EH (cell line): ENCODE results near the gene LIF.
A peak's percentile ranks its signal among the peaks of the same experiment; 100 is the strongest.

Experiments
- DNase-seq: peaks from one replicate; pipeline ENCODE4 v3.0.0-alpha.2; 2015; ENCODE audit warnings: low read depth

LIF gene

DNA sequence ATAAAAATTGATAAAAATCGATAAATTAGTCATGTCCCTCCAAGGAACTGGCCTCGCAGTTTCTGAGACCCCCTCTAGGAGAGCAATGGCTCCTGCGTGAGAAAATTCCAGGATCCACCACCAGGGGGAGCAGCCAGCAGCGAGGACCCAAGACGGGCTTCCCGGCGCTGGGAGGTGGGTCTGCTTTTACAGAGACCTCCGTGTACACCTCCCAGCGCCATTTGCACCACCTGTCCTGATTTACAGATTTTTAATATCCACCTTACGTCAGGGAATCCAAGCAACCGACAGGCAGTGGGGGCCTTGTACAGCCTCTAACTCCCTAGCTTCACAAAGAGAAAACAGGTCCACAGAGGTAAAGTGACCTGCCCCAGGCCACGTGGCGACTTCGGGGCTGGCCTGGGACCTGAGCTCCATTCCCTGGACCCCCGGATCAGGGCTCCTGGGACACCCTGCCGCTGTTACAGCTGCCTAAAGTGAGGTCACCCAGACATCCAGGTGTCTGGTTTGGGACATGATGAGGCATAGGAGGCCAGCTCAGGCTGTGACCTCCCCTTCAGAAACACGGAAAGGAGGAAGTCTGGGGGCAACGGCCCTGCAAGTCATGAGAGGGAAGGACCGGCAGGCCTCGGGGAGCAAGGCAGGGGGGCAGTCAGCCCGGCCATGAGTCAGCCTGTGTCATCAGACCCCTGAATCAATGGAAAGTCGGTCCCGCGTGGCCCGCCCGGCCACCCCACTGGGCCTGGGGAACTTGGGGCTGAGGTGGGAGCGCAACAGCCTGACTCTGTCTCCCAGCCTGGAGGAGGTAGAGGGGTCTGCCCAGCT lies 16.6 kb upstream of the LIF start:
- DNase-seq = peak; percentile 63

DNA sequence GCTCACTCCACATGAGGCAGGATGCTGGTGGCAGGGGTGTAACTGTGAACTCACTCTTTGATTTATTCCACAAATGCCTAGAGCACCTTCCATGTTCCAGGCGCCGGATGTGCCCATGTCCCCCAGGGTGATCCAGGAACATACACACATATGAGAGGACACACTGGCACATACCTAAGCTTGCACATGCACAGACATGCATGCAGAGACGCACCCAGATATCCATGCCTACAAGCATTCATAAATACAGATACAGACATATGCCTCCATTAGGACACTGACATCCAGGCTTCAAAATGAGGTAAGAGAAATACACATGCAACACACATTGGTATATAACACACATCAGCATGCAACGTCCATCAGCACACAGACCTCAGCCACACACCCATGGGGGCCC lies 15.6 kb upstream of the LIF start:
- DNase-seq = no peak

DNA sequence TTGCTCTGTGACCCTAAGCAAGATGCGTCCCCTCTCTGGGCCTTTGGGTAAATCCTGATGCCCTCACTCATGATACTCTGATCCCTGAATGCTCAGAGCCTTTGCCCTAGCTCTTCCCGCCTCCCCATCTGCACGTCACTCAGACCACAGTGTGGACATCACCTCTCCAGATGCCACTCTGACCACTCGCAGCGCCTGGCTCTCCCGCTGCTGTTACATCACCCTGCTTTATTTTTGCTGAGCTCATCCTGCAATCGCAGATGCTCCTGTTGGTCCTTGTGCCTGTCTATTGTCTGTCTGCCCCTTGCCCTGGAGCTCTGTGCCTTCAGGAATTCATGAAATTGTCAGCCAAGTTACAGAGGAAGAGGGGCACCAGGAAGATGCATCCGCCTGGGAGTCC lies 14.6 kb upstream of the LIF start:
- DNase-seq = no peak

DNA sequence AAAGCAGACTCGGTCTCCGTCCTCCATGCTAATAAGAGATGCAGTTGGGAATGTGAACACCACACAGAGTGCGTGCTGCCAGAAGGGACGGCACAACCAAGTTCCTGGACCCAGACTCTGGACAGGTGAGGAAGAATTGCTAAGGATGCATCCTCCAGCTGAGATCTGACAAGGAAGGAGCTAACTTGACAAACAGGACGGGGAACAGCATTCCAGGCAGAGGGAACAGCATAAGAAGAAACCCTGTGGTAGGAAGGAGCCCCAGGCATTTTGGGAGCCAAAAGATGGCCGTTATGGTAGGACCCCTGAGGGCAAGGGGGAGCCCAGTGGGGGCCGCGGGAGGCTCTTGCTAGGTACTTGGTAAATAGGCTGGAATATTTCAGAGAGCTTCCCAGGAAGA lies 14.1 kb upstream of the LIF start:
- no peak for DNase-seq

DNA sequence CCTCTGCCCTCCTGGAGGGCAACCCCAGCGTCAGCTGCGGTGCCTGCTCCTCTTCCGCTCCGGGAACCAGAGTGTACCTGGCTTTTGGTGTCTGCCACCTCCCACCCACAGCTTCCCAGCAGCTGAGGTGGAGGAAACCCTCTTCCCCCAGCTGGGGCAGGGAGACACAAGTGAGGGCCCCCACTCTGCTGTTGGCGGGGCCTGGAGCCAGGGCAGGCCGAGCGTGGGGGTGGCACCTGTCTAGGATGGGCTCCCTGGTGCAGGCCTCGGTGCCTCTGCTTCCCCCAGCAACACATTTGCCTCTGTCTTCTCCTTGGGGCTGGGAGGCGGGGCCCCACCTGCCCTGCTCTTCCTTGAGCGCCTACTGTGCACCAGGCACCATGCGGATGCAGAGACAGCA lies 13.7 kb upstream of the LIF start:
- no peak for DNase-seq

DNA sequence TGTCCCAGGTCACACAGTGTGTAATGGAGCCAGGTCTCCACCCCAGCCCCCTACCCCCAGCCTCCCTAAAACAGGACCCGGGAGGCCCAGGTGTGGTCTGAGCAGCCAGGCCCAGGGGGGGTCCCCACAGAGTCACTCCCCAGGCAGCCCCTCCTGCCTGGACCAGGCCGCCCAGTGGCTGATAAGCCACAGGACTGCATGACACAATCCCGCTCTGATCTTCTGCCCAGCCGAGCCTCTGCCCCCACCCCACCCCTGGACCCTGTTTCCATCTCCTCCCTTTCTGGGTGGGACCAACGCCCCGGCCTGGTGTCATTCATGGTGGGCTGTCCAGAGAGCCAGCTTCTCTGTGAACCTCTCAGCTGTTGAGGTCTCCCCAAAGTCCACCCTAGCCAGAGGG lies 7.8 kb upstream of the LIF start:
- DNase-seq = no peak

DNA sequence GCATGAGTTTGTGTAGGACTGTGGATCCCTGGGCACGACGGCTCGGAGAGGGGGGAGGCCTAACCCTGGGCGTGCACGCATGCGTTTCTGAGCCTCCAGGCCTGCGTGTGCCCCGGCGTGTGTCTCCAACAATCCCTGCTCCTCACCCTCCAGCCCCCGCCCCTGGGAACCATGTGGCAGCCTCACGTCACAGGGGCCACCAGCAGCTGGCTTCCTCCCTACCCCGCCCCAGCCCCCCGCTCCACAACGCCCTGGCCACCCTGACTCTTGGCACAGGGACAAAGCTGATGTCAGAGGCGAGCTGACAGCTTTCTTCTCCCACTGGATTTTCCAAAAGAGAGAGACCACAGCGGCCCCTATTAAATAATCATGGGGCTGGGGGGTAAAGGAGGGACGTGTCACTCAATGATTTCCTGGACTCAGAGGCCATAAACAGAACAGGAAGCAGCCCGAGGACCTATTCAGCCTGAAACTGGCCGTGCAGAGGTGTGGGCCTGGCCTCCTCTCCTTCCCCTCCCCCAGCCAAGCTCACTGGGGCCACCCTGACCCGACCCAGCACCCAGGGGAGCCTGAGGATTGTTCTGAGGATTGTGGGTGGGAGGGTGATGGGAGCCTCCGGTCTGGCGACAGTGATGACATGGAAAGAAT lies 6.8 kb upstream of the LIF start:
- DNase-seq = peak; percentile 41

DNA sequence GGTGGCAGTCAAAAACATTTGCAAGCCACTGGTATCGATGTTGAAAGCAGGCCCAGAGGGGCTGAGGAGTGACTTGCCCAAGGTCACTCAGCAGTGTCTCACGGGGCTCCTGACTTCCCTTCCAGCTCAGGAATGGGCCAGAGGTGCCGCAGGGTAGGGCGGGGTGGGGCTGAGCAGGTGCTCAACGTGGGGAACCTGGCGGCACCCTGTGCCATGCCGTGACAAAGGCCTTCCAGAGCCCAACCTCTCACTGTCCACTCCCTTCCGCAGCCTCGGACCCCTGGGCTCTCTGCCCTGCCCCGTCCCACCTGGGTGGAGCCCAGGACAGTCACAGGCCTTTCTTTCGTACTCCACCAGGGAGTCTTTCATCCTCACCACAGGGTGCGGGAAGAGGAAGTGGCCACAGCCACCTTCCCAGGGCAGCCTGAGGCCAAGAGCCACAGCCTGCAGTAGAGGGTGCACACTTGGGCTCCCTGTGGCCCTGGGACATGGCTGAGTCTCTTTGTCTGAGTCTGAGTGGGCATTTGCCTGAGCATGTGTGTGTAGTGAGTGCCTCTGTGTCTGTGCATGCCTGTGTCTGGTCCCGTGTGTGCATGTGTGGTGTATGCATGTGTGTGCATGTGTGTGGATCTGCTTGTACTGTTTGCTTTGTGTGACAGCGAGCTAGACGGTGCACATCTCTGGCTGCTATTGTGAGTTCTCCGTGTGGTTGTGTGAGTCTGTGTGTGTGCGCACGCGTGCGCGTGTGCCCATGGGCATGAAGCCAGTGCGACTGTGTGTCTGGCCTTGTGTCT lies 6.0 kb upstream of the LIF start:
- no peak for DNase-seq

DNA sequence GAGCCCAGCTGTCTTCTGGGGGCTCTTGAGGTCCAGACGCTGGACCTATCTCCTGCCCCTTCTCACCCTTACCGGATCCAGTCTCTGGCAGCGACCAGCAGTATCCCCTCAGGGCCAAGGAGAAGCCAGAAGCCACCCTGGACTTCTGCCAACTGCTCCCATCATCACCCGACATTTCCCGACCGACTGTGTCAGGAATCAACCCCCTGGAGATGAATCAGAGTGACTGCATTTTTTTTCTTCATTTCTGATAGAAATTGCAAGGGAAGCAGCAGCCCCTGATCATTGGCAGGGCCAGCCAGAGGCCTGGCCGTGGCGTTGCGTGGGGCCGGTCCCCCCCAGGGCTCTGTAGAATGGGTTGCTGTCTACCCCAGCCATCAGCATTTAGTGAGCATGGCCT lies 5.2 kb upstream of the LIF start:
- DNase-seq = peak; percentile 86

DNA sequence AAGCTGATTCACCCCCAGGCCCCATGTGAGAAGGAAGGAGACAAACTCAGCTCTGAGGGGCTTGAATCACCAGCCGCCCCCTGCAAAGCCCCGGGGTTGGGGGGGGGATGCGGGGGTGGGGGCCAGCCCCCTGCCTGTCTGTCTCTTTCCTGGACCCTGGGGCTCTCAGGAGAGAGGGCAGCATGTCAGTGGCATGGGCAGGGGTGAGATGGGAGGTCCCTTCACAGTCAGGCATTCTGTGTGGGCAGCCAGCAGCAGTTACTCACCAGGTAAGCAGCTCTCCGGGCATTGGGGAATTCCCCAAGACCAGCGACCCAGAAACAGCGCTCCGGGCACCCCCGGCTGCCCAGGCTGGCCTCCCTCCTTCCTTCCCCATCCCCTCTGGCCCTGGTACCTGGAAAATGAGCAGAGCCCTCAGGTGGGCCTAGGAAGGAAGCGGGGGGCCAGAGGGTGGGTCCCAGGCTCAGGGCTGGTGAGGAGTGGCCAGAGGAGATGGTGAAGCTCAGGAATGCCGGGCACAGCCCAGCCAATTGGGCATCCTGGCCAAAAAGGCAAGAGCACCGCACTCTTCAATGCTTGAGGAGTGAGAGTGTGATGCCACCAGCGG lies 4.2 kb upstream of the LIF start:
- DNase-seq = peak; percentile 71

DNA sequence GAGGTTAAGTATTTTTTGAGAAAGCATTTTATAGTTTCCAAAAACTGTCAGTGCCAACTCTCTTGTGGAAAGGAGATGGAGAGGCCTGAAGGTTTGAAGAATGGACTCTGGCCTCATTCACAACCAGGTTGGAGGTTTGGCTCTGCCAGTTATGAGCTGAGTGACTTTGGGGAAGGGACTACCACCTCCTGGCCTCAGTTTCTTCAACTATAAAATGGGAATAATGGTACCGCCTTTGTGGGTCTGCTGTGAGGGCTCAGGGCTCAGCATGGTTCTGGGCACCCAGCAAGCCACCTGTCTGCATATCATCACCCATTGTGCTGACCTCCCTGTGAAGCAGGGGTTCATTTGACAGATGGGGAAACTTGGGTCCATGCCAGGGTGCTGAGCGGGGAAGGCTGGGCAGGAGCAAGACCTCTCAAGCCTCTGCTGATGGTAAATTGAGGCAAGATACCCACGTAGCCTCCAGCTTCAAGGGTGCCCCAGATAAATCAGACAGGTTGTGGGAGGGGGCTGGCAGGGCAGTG lies 3.5 kb upstream of the LIF start:
- DNase-seq = no peak

DNA sequence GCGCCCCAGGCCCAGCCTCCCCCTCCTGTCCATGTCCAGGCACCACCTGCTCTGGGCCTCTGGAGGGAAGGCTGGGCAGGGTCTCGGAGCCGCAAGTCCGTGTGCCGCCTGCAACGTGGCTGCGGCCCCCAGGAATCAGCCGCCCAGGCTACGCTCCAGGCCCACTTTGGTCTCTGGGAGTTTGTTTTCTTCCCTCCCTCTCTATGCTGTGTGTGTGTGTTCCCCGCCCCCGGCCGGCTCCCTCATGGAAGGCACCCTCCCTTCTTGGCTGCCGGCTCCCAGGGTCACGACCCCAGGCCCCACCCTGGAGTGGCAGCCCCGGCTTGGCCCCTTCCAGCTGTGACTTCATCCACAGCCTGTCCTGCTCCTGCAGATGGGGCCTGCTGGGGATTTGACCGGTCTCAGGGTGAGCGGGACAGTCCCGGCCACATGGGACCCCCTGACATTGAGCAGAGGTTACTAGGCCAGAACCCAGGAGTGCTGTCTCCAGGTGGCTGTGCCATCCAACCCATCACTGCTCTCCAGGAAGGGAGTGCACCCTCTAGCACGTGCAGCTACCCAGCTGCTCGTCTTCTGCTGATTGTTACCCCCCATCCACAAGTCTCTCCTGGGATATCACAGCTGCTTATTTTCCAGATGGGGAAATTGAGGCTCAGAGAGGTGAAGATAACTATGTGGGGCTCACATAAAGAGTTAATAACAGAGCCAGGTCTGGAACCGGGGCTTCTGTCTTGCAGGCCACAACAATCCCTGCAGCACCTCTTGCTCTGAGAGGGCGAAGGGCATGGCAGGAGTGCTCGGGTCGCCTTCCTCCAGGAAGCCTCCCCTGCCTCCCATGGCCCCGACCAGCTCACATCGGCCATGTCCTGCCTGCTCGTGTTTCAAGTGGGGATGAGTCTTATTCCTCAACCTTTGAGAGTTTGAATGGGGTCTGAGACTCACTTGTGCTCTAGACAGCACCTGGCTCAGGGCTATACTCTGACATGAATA lies 2.8 kb upstream of the LIF start:
- no peak for DNase-seq

DNA sequence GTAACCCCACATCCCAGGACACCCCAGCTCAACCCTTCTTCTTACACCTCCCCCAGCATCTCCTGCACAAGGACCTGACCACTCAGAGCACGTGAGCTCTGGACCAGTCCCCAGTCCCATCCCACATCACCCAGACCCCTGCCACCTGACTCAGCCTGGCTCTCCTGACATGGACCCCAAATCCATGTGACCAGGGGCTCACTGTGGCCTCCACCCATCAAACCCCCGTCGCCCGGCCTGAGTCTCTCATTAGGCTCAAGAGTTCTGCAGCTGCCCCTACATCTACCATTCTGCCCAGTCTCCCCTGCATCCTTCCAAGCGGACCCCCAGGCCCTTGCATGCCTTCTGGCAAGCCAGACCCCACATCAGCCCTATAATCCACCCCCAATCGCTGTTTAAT lies 1.9 kb upstream of the LIF start:
- DNase-seq = no peak

DNA sequence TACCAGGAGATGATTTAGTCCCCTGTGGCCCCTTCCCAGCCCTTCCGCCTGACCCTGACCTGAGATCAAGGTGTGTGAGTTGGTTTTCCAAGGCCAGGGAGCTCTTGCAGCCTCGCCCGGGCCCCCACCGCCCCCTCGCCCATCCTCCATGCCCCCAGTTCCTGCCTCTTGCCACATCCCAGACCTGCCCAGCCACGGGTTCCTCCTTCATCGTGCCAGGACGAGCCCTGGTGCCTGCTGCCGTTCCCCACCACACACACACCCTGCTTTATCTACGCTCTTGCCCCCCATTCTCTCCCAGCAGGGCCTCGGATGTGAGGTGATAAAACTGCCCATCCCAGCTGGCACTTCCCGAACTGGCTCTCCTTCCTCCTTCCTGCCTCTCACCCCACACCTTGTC lies 1.4 kb upstream of the LIF start:
- no peak for DNase-seq

DNA sequence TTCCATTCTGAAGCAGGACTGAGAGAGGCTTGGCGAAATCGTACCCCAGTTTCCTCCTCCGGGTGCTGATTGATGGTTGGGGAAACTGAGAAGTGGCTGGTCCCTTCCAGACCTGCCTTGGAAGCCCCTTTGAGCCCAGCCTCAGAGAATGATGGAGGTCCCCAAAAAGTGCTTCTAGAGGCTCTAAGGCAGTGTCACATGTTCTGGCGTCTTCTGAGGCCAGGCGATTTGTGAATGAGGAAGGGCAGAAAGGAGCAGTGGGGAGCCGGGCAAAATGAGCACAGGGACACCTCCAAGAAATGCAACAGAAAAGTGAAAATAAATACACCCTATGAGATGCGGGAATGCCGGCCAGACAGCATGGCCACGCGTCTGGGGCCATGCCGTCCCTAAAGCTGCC lies 1.0 kb upstream of the LIF start:
- no peak for DNase-seq

DNA sequence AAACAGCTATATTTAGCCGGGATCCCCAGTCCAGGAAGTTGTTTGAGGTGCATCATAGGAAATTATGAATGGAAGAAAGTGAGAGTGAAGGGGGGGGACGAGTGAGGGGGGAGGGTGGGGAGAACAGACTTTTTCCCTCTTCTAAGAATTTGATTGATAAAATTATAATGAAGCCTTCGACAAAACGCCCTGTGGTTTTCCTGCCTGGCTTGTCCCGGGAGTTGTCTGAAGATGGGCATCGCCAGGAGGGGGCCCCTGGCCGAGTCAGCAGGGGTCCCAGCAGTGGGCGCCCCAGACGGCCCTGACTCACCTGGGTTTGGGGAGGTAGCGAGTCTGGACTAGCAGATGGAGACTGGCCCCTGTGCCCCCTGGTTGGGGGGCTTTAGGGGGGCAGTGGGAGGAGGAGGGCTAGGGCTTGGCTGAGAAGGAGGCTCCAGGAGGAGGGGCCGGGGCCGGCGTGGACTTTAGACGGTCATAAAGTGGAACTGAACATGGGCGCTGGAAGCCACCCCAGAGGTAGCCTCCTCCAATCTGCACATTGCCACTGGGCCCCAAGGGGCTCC lies 336 bp upstream of the LIF start:
- DNase-seq = no peak

DNA sequence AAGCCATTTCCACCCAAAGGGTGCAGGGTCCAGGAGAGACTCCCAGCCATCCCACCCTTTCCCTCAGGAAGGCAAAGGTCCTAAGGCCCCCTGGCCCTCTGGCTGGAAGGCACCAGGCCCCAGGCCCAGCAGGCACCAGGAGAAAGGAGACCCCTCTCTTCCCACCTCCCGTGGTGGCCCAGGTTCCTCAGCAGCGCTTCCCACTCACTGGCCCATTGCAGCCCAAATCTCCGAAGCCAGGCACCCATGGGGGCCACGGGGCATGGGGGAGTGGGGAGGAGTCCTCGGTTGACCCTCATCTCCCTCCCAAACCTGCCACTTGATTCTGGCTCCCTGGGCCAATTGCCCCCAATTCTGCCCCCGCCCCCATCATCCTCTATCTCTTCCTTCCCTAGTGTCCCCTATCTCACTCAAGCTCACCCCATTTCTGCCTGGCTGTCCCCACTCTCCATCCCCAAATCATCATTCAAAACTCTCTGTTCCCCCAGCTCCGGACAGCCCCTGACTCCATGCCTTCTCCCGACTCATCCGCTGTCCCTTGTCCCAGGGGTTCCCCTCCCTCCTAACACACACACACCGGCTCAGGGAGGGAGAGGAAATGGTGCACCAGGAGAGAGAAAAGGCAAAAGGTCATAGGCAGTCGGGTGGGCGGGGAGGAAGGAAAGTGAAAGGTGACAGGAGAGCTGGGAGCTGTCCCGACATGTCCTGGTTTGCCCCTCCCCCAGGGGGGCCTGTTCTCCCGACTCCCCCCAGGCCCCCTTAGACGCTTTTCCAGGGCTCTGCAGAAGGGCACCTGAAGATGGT lies 1.2 kb downstream of the LIF start:
- DNase-seq = no peak

DNA sequence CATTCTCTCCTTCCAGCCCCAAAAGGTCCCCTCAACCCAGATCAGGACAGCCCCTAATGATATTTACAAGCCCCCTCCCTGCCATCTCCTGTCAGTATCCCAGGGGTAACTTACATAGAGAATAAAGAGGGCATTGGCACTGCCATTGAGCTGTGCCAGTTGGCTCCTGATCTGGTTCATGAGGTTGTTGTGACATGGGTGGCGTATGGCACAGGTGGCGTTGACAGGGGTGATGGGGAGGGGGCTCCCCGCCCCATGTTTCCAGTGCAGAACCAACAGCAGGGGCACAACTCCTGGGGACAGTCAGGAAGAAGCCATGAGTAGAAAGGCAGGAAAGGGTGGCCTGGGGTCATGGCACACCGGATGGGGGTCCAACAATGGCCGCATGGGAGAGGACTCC lies 1.9 kb downstream of the LIF start:
- DNase-seq = no peak

DNA sequence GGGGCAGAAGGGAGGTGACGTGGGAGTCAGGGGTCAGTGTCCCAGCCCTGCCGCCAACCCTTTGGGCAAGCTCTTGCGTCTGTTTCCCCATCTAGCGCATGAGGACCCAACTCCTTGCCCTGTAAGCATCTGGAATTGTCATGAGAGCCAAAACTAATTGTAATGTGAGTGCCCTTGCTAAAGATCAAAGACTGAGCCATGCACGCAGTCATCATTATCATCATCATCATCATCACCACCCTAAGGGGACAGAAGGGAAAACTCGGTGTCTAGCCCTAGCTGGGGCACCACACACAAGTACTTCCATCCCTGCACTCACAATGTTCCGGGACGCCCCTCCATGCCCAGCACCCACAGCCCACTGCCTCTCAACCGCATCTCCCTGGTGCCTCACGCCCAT lies 2.5 kb downstream of the LIF start:
- no peak for DNase-seq

DNA sequence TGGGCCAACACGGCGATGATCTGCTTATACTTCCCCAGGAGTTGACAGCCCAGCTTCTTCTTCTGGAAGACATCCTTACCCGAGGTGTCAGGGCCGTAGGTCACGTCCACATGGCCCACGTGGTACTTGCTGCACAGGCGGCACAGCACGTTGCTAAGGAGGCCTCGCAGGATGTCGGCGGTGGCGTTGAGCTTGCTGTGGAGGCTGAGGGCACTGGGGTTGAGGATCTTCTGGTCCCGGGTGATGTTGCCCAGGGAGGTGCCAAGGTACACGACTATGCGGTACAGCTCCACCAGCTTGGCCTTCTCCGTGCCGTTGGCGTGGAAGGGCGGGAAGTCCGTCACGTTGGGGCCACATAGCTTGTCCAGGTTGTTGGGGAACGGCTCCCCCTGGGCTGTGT lies 2.9 kb downstream of the LIF start:
- no peak for DNase-seq
